ENCODE results near the gene TMEM200A. TPM values are rescaled to one million over a fixed set of nuclear protein-coding genes. Genes with fewer than 3 reads are reported as not detected.

TMEM200A gene
- total RNA-seq, 1 experiment from 2014 or later = 0.10 TPM

Other genes starting within 250 kb of the TMEM200A start
- not detected for gene SAMD3, start 143.1 kb upstream of the TMEM200A start, total RNA-seq (2021; ENCODE audit: unreplicated experiment)

All from Panc1 (cell line).